ENCODE results near the gene SRSF1.

DNA sequence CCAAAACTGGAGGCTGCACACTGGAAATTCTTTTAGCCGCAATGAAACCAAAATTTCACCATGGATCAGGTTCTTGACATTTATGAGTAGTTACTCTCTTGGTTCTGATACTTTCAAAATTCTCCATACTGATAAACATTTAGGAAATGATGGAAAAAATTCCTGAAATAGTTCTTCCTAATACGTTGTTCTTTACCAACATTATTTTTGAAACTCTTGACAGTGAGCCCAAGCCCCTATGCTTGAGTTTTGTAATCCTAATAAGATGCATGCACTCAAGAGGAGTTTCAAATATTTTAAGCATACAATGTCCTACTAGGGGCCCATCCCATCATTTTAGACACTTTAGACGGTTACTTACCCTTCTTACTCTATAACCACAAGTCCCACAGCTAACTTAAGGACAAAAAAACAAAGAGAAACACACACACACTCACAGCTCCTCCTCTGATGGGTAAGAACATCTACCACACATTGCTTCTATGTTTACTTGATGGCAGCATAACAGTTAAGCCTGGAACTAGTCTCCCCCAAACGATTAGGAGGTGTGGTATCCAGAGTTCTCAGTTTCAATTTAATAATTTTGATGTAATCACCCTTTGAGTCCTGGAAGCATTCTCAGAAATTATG lies 22.7 kb downstream of the SRSF1 start:
- TF ChIP-seq, protein P1, sequence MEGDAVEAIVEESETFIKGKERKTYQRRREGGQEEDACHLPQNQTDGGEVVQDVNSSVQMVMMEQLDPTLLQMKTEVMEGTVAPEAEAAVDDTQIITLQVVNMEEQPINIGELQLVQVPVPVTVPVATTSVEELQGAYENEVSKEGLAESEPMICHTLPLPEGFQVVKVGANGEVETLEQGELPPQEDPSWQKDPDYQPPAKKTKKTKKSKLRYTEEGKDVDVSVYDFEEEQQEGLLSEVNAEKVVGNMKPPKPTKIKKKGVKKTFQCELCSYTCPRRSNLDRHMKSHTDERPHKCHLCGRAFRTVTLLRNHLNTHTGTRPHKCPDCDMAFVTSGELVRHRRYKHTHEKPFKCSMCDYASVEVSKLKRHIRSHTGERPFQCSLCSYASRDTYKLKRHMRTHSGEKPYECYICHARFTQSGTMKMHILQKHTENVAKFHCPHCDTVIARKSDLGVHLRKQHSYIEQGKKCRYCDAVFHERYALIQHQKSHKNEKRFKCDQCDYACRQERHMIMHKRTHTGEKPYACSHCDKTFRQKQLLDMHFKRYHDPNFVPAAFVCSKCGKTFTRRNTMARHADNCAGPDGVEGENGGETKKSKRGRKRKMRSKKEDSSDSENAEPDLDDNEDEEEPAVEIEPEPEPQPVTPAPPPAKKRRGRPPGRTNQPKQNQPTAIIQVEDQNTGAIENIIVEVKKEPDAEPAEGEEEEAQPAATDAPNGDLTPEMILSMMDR (IDR thresholded peaks at IDR 0.05): no peak
- TF ChIP-seq POLR2AphosphoS5 (IDR thresholded peaks at IDR 0.05; ENCODE audit: insufficient read depth in 1 of 2, low read depth in 1 of 2): no peak
- TF ChIP-seq POLR2A (IDR thresholded peaks at IDR 0.05): no peak

Measured in vagina (tissue), 2 donors.